ENCODE results near the gene TIMELESS.

The TIMELESS gene

DNA sequence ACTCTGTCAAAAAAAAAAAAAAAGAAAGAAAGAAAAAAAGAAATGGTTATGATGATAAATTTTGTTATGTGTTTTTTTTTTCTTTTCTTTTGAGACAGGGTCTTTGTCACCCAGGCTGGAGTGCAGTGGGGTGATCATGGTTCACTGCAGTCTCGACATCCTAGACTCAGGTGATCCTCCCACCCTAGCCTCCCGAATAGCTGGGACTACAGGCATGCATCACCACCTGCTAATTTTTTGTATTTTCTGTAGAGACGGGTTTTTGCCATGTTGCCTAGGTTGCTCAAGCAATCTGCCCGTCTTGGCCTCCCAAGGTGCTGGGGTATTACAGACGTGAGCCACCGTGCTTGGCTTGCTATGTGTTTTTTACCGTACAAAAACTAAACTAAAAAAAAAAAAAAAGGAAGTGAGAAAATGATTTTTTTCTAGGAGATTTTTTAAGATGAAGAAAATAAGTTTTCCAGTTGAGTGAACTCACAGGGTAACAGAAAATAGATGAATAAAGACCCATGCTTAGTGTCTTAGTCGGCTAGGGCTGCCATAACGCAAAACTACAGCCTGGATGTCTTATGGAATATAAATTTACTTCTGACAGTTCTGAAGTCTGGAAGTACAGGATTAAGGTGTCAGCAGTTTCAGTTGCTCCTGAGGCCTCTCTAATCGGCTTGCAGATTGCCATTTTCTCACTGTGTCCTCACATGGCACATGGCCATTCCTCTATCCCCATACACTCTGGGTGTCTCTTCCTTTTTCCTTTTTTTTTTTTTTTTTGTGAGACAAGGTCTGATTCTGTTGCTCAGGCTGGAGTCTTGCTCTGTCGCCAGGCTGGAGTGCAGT, 73.4 kb downstream of the TIMELESS start:
- no peak for DNase-seq
- H3K4me1 Mint-ChIP-seq, result no peaks in the 10 kb centered on the region
- CTCF ChIA-PET, result interaction anchor here (0.8 kb wide), 1 partner anchor 49 kb away, joined by 3 read pairs; no protein-coding TSS in a partner anchor

DNA sequence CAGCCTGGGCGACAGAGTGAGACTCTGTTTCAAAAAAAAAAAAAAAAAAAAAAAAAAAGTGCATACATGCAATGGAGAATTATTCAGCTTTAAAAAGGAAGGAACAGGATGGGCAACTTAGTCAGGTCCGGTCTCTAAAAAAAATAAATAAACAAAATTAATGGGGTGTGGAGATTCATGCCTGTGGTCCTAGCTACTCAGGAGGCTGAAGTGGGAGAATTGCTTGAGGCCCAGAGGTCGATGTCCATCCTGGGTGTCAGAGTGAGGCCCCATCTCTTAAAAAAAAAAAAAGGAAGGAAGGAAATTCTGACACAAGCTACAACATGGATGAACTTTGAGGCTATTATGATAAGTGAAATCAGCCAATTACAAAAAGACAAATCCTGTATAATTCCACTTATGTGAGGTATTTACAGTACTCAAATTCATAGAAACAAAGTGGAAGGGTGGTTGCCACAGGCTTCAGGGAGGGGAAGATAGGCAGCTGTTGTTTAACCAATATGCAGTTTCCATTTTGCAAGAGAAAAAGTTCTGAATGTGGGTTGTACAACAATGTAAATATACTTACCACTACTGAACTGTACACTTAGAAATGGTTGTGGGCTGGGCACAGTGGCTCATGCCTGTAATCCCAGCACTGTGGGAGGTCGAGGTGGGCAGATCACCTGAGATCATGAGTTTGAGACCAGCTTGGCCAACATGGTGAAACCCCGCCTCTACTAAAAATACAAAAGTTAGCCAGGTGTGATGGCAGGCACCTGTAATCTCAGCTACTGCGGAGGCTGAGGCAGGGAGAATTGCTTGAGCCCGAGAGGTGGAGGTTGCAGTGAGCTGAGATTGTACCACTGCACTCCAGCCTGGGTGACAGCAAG, 74.3 kb downstream of the TIMELESS start:
- Mint-ChIP-seq H3K27ac (no peak overlapping the region), H3K4me3 (no peak overlapping the region), H3K9me3 (peaks cover 5% of the 10 kb centered on the region), H3K36me3 (no peaks in the 10 kb centered on the region), H3K27me3 (peaks cover 16% of the 10 kb centered on the region), H3K4me1 (no peaks in the 10 kb centered on the region)
- CTCF ChIA-PET, result no interaction called here
- no peak for DNase-seq

More for the DNA sequence above, 73.4 kb downstream of the TIMELESS start:
- no peak overlapping the region for H3K27ac Mint-ChIP-seq
- peaks cover 5% of the 10 kb centered on the region for H3K9me3 Mint-ChIP-seq
- H3K27me3 Mint-ChIP-seq, result peaks cover 16% of the 10 kb centered on the region
- no peaks in the 10 kb centered on the region for H3K36me3 Mint-ChIP-seq
- no peak overlapping the region for H3K4me3 Mint-ChIP-seq

DNA sequence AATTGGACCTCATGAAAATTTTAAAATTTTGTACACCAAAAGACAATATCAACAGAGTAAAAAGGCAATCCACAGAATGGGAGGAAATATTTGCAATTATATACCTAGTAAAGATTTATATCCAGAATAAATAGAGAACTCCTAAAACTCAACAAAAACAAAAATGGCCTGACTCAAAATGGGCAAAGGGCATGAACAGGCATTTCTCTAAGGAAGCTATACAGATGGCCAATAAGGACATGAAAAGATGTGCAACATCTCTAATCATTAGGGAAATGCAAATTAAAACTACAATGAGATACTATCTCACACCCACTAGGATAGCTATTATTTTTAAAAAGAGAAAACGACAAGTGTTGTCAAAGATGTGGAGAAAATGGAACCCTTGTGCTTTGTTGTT, 75.7 kb downstream of the TIMELESS start:
- Mint-ChIP-seq H3K27me3 (peaks cover 16% of the 10 kb centered on the region), H3K27ac (no peak overlapping the region), H3K36me3 (no peaks in the 10 kb centered on the region), H3K9me3 (peaks cover 5% of the 10 kb centered on the region), H3K4me1 (no peaks in the 10 kb centered on the region), H3K4me3 (no peak overlapping the region)
- DNase-seq, result no peak
- CTCF ChIA-PET, result no interaction called here

DNA sequence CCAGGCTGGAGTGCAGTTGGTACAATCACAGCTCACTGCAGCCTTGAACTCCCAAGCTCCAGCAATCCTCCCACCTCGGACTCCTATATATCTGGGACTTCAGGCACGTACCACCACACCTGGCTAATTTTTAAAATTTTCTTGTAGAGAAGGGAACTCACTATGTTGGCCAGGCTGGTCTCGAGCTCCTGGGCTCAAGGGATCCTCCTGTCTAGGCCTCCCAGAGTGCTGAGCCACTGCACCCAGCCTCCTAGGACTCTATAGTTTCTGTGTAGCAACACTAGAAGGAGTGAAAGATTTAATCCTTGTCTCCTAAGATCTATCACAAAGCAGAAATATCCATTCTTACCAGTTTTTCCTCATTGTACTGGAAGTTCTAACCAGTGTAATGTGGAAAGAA, 82.3 kb downstream of the TIMELESS start:
- no peak for DNase-seq
- no peaks in the 10 kb centered on the region for H3K9me3 Mint-ChIP-seq
- CTCF ChIA-PET, result no interaction called here
- H3K27me3 Mint-ChIP-seq, result peaks cover 13% of the 10 kb centered on the region
- H3K36me3 Mint-ChIP-seq, result no peaks in the 10 kb centered on the region
- H3K27ac Mint-ChIP-seq, result no peak overlapping the region
- no peak overlapping the region for H3K4me3 Mint-ChIP-seq
- no peaks in the 10 kb centered on the region for H3K4me1 Mint-ChIP-seq

Data from activated naive CD4-positive, alpha-beta T cell treated with anti-CD3 and anti-CD28 coated beads, Interleukin-2, amount 10 ng/mL, durations not matched to agents 7 days and 5 days (primary cell).